C4-2B (cell line): ENCODE results near the gene TAF1D.

ENCODE experiments used
- H3K27ac ChIP-seq: fragments of 450-650 bp; 2 replicates; pipeline ENCODE4 v1.5.1; 2017
- CTCF ChIP-seq: fragments of 450-650 bp; conservative IDR thresholded peaks from 2 replicates; pipeline ENCODE4 v1.5.1; 2017; ENCODE audit warnings: mild to moderate bottlenecking
- ZFX ChIP-seq: fragments of 450-650 bp; IDR thresholded peaks from 2 replicates; pipeline ENCODE4 v1.6.1; 2017

TAF1D gene

GRCh38 chr11:93730108-93731107 lies 10.9 kb downstream of the TAF1D start:
- no peak overlapping the region for H3K27ac ChIP-seq
- TF ChIP-seq CTCF = no peak
- TF ChIP-seq ZFX = no peak

- H3K27ac ChIP-seq = no peak overlapping the region
- no peak for TF ChIP-seq CTCF
- TF ChIP-seq ZFX = no peak
Measured at GRCh38 chr11:93729129-93729616, 12.1 kb downstream of the TAF1D start.

GRCh38 chr11:93728792-93729128 lies 12.5 kb downstream of the TAF1D start:
- no peak overlapping the region for H3K27ac ChIP-seq
- TF ChIP-seq ZFX (no peak), CTCF (no peak)

- H3K27ac ChIP-seq = no peak overlapping the region
- TF ChIP-seq CTCF = no peak
- TF ChIP-seq ZFX = no peak
Measured at GRCh38 chr11:93727985-93728791, 13.1 kb downstream of the TAF1D start.

DNA sequence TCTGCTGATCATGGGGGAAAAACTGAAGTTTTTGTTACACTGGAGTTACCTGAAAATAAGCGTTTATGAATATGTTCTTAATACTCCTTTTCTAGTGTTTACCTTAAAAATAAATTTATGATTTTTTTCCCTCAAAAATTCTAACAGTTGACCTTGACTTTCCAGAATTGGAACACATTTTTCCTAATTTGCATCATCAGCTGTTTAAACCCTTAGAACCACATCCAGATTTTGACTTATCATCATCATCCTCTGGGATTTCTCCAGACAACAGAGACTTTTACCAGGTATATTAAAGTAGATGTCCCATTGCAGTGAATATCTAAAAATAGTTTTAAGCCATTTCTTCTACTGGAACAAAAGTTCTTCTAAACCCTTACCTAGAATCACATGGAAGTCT lies 17.2 kb downstream of the TAF1D start:
- no peak overlapping the region for H3K27ac ChIP-seq
- TF ChIP-seq ZFX = no peak
- no peak for TF ChIP-seq CTCF

DNA sequence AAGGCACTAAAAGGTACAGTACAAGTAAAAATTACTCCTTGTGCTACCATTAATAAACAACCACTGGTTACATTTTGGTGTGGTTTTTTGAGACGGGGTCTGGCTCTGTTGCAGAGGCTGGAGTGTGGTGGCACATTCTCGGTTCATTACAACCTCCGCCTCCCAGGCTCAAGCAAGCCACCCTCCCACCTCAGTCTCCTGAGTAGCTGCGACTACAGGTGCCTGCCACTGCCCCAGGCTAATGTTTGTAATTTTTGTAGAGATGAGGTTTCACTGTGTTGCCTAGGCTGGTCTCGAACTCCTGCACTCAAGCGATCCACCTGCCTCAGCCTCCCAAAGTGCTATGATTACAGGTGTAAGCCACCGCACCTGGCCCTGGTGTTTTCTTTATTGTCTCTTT lies 20.8 kb downstream of the TAF1D start:
- no peak for TF ChIP-seq ZFX
- TF ChIP-seq CTCF = no peak
- no peak overlapping the region for H3K27ac ChIP-seq

DNA sequence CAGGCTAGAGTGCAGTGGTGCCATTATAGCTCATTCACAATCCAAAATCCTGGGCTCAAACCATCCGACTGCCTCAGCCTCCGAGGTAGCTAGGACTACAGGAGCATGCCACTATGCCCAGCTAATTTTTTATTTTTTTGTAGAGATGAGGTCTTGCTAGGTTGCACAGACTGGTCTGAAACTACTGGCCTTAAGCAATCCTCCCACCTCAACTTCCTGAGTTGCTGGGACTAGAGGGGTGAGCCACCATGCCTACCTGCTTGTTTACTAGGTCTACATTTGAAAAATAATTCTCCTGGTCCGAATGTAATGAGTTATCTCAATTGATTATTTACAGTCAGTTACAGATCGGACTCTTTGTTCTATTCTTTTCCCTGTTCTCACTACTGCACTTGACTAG lies 22.0 kb downstream of the TAF1D start:
- H3K27ac ChIP-seq = no peak overlapping the region
- TF ChIP-seq ZFX (no peak), CTCF (no peak)
